ENCODE results near the gene RUNX1. TPM values are rescaled to one million over a fixed set of nuclear protein-coding genes. Genes with fewer than 3 reads are reported as not detected.

RUNX1 gene
- total and polyA plus RNA-seq, 4 experiments from 2014 or later, result 6.0 to 96.3 (median 56.4) TPM

GRCh38 chr21:34888569-34889319 lies 160.4 kb downstream of the RUNX1 start:
- Mint-ChIP-seq H3K27me3 (peaks cover 0 to 1% of the 10 kb centered on the region in 2 donors), H3K9me3 (peaks cover 0 to 4% (median 0%) of the 10 kb centered on the region in 8 donors), H3K4me1 (peaks cover 25 to 68% (median 44%) of the 10 kb centered on the region in 4 donors), H3K4me3 (peak overlapping the region; percentile 90 to 99 (median 95)), H3K27ac (peak overlapping the region; percentile 93 to 100 (median 99)), H3K36me3 (peaks cover 0 to 10% of the 10 kb centered on the region in 2 donors)
- intact Hi-C loops (cut with micrococcal nuclease), result loop anchor here (1.0 to 2.0 kb wide), 7 partner anchors 46 to 316 kb away; partner anchors contain the start of gene RUNX1
- Histone ChIP-seq H3K27ac (ENCODE audit: low read depth, low read length) (peak overlapping the region; percentile 75), H3K4me1 (ENCODE audit: insufficient read depth, low read length) (peaks cover 69% of the 10 kb centered on the region), H3K36me3 (ENCODE audit: insufficient read depth, low read length) (no peaks in the 10 kb centered on the region), H3K9me3 (ENCODE audit: control insufficient read depth in 1 of 2, low read length in 2 of 2) (no peaks in the 10 kb centered on the region), H3K4me3 (ENCODE audit: low read length in 2 of 2) (peak overlapping the region; percentile 52 to 78), H3K27me3 (ENCODE audit: insufficient read depth, low read length) (no peaks in the 10 kb centered on the region)
- peak; percentile 65 to 83 (median 68) for DNase-seq
- ChIA-PET POLR2A (ENCODE audit: partially characterized antibody) (interaction anchor here (0.7 to 13.4 kb wide), 26 partner anchors 12 to 640 kb away, joined by 3 to 280 read pairs (median 6); partner anchors contain the start of gene RUNX1), CTCF (ENCODE audit: partially characterized antibody) (interaction anchor here (0.8 to 10.8 kb wide), 23 partner anchors 7 to 512 kb away, joined by 3 to 108 read pairs (median 4); partner anchors contain the start of gene RUNX1)

- Mint-ChIP-seq H3K27ac (peak overlapping the region; percentile 93 to 100 (median 99)), H3K9me3 (peaks cover 0 to 4% (median 0%) of the 10 kb centered on the region in 8 donors), H3K27me3 (peaks cover 0 to 1% of the 10 kb centered on the region in 2 donors), H3K4me1 (peaks cover 27 to 68% (median 48%) of the 10 kb centered on the region in 4 donors), H3K36me3 (peaks cover 0 to 11% of the 10 kb centered on the region in 2 donors), H3K4me3 (peak overlapping the region; percentile 85 to 99 (median 93))
- Histone ChIP-seq H3K9me3 (ENCODE audit: control insufficient read depth in 1 of 2, low read length in 2 of 2) (no peaks in the 10 kb centered on the region), H3K4me1 (ENCODE audit: insufficient read depth, low read length) (peaks cover 69% of the 10 kb centered on the region), H3K4me3 (ENCODE audit: low read length in 2 of 2) (peak overlapping the region; percentile 52 to 78), H3K36me3 (ENCODE audit: insufficient read depth, low read length) (no peaks in the 10 kb centered on the region), H3K27ac (ENCODE audit: low read depth, low read length) (peak overlapping the region; percentile 75), H3K27me3 (ENCODE audit: insufficient read depth, low read length) (no peaks in the 10 kb centered on the region)
- POLR2A ChIA-PET (ENCODE audit: partially characterized antibody), result interaction anchor here (0.7 to 13.4 kb wide), 24 partner anchors 11 to 641 kb away, joined by 3 to 280 read pairs (median 6); partner anchors contain the start of gene RUNX1
- CTCF ChIA-PET (ENCODE audit: partially characterized antibody), result interaction anchor here (0.6 to 10.8 kb wide), 17 partner anchors 8 to 513 kb away, joined by 3 to 108 read pairs (median 3); partner anchors contain the start of gene RUNX1
- DNase-seq, result peak; percentile 78 to 94 (median 83)
- intact Hi-C loops (cut with micrococcal nuclease), result loop anchor here (1.0 to 2.0 kb wide), 6 partner anchors 47 to 317 kb away; partner anchors contain the start of gene RUNX1
Observed at GRCh38 chr21:34887725-34888568, 161.2 kb downstream of the RUNX1 start.

GRCh38 chr21:34887105-34887442 lies 162.0 kb downstream of the RUNX1 start:
- Histone ChIP-seq H3K4me1 (ENCODE audit: insufficient read depth, low read length) (peaks cover 66% of the 10 kb centered on the region), H3K27me3 (ENCODE audit: insufficient read depth, low read length) (no peaks in the 10 kb centered on the region), H3K9me3 (ENCODE audit: control insufficient read depth in 1 of 2, low read length in 2 of 2) (no peaks in the 10 kb centered on the region), H3K4me3 (ENCODE audit: low read length in 2 of 2) (peak overlapping the region in 1 of 2 donors; percentile 52), H3K27ac (ENCODE audit: low read depth, low read length) (peak overlapping the region; percentile 75), H3K36me3 (ENCODE audit: insufficient read depth, low read length) (no peaks in the 10 kb centered on the region)
- CTCF ChIA-PET (ENCODE audit: partially characterized antibody), result interaction anchor here (0.6 to 10.8 kb wide), 16 partner anchors 10 to 514 kb away, joined by 3 to 108 read pairs (median 3); partner anchors contain the start of gene RUNX1
- POLR2A ChIA-PET (ENCODE audit: partially characterized antibody), result interaction anchor here (1.0 to 13.4 kb wide), 13 partner anchors 10 to 340 kb away, joined by 3 to 280 read pairs (median 10); partner anchors contain the start of gene RUNX1
- Mint-ChIP-seq H3K36me3 (peaks cover 4 to 14% of the 10 kb centered on the region in 2 donors), H3K4me1 (peaks cover 30 to 68% (median 50%) of the 10 kb centered on the region in 4 donors), H3K27ac (peak overlapping the region in 6 of 7 donors; percentile 23 to 99 (median 86)), H3K4me3 (peak overlapping the region; percentile 85 to 99 (median 93)), H3K27me3 (peaks cover 0 to 1% of the 10 kb centered on the region in 2 donors), H3K9me3 (peaks cover 0 to 6% (median 0%) of the 10 kb centered on the region in 8 donors)
- intact Hi-C loops (cut with micrococcal nuclease), result no loop called here
- peak in 2 of 5 donors; percentile 19 to 43 for DNase-seq

- H3K4me1 ChIP-seq (ENCODE audit: insufficient read depth, low read length), result peaks cover 66% of the 10 kb centered on the region
- no peaks in the 10 kb centered on the region for H3K27me3 ChIP-seq (ENCODE audit: insufficient read depth, low read length)
- no peaks in the 10 kb centered on the region for H3K9me3 ChIP-seq (ENCODE audit: control insufficient read depth in 1 of 2, low read length in 2 of 2)
- DNase-seq, result peak; percentile 22 to 49 (median 33)
- peak overlapping the region; percentile 82 to 99 (median 90) for H3K4me3 Mint-ChIP-seq
- peak overlapping the region; percentile 46 for H3K27ac ChIP-seq (ENCODE audit: low read depth, low read length)
- peaks cover 0 to 6% (median 0%) of the 10 kb centered on the region in 8 donors for H3K9me3 Mint-ChIP-seq
- peak overlapping the region; percentile 49 to 99 (median 81) for H3K27ac Mint-ChIP-seq
- intact Hi-C loops (cut with micrococcal nuclease), result no loop called here
- no peaks in the 10 kb centered on the region for H3K36me3 ChIP-seq (ENCODE audit: insufficient read depth, low read length)
- peaks cover 0 to 1% of the 10 kb centered on the region in 2 donors for H3K27me3 Mint-ChIP-seq
- H3K4me3 ChIP-seq (ENCODE audit: low read length in 2 of 2), result peak overlapping the region; percentile 44 to 48
- ChIA-PET POLR2A (ENCODE audit: partially characterized antibody) (interaction anchor here (0.7 to 13.4 kb wide), 7 partner anchors 9 to 161 kb away, joined by 3 to 280 read pairs (median 7); partner anchors contain the start of gene RUNX1), CTCF (ENCODE audit: partially characterized antibody) (interaction anchor here (0.8 to 10.8 kb wide), 9 partner anchors 24 to 515 kb away, joined by 3 to 108 read pairs (median 5); partner anchors contain the start of gene RUNX1)
- H3K4me1 Mint-ChIP-seq, result peaks cover 33 to 70% (median 49%) of the 10 kb centered on the region in 4 donors
- peaks cover 4 to 17% of the 10 kb centered on the region in 2 donors for H3K36me3 Mint-ChIP-seq
Observed at GRCh38 chr21:34886240-34887104, 162.6 kb downstream of the RUNX1 start.

- no peaks in the 10 kb centered on the region for H3K27me3 ChIP-seq (ENCODE audit: insufficient read depth, low read length)
- no peaks in the 10 kb centered on the region for H3K36me3 ChIP-seq (ENCODE audit: insufficient read depth, low read length)
- H3K27me3 Mint-ChIP-seq, result peaks cover 0 to 1% of the 10 kb centered on the region in 2 donors
- ChIA-PET CTCF (ENCODE audit: partially characterized antibody) (interaction anchor here (0.7 to 10.8 kb wide), 9 partner anchors 18 to 515 kb away, joined by 3 to 108 read pairs (median 5); partner anchors contain the start of gene RUNX1), POLR2A (ENCODE audit: partially characterized antibody) (interaction anchor here (0.7 to 13.4 kb wide), 5 partner anchors 9 to 162 kb away, joined by 3 to 280 read pairs (median 13); partner anchors contain the start of gene RUNX1)
- peak overlapping the region; percentile 46 for H3K27ac ChIP-seq (ENCODE audit: low read depth, low read length)
- H3K9me3 ChIP-seq (ENCODE audit: control insufficient read depth in 1 of 2, low read length in 2 of 2), result no peaks in the 10 kb centered on the region
- H3K36me3 Mint-ChIP-seq, result peaks cover 7 to 22% of the 10 kb centered on the region in 2 donors
- DNase-seq, result no peak
- H3K4me3 Mint-ChIP-seq, result peak overlapping the region; percentile 80 to 99 (median 84)
- peaks cover 0 to 6% (median 0%) of the 10 kb centered on the region in 8 donors for H3K9me3 Mint-ChIP-seq
- peak overlapping the region; percentile 49 to 99 (median 78) for H3K27ac Mint-ChIP-seq
- H3K4me3 ChIP-seq (ENCODE audit: low read length in 2 of 2), result peak overlapping the region; percentile 44 to 48
- H3K4me1 ChIP-seq (ENCODE audit: insufficient read depth, low read length), result peaks cover 63% of the 10 kb centered on the region
- intact Hi-C loops (cut with micrococcal nuclease), result no loop called here
- peaks cover 33 to 69% (median 50%) of the 10 kb centered on the region in 4 donors for H3K4me1 Mint-ChIP-seq
Observed at GRCh38 chr21:34885626-34886239, 163.4 kb downstream of the RUNX1 start.
